ENCODE results near the gene TMBIM1. TPM values are rescaled to one million over a fixed set of nuclear protein-coding genes. Genes with fewer than 3 reads are reported as not detected.

The TMBIM1 gene
- total and polyA plus RNA-seq, 9 of the 15 experiments (the other 6 are each of a cell fraction or from before 2014, with no cell fraction given) = 14.2 to 105 (median 47.0) TPM

DNA sequence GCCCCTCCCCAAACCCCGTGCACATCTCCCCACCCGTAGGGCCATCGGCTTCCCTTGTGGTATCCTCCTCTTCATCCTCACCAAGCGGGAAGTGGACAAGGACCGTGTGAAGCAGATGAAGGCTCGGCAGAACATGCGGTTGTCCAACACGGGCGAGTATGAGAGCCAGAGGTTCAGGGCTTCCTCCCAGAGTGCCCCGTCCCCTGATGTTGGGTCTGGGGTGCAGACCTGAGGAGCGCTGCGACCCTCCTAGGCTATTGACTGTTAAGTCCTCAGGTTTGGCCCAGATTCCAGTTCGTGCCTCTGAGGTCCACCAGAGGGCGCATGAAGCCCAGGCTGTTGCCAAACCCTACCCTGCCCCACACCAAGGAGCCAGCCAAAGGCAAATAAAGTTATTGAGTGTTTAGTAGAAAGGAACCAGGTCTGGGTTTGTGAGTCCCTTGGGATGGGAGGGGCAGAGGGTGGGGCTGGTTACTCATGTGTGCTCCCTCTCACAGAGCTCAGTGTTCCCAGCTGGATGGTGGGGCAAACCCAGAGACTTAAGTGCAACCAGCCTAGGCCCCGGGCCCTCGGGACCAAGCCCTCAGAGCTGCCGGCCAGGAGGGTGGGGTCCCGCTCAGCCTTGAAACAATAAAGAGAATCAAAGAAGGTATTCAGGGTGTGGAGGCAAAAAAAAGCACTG is 19.6 kb downstream of the TMBIM1 start (continued):
- TF ChIP-seq, protein P1, sequence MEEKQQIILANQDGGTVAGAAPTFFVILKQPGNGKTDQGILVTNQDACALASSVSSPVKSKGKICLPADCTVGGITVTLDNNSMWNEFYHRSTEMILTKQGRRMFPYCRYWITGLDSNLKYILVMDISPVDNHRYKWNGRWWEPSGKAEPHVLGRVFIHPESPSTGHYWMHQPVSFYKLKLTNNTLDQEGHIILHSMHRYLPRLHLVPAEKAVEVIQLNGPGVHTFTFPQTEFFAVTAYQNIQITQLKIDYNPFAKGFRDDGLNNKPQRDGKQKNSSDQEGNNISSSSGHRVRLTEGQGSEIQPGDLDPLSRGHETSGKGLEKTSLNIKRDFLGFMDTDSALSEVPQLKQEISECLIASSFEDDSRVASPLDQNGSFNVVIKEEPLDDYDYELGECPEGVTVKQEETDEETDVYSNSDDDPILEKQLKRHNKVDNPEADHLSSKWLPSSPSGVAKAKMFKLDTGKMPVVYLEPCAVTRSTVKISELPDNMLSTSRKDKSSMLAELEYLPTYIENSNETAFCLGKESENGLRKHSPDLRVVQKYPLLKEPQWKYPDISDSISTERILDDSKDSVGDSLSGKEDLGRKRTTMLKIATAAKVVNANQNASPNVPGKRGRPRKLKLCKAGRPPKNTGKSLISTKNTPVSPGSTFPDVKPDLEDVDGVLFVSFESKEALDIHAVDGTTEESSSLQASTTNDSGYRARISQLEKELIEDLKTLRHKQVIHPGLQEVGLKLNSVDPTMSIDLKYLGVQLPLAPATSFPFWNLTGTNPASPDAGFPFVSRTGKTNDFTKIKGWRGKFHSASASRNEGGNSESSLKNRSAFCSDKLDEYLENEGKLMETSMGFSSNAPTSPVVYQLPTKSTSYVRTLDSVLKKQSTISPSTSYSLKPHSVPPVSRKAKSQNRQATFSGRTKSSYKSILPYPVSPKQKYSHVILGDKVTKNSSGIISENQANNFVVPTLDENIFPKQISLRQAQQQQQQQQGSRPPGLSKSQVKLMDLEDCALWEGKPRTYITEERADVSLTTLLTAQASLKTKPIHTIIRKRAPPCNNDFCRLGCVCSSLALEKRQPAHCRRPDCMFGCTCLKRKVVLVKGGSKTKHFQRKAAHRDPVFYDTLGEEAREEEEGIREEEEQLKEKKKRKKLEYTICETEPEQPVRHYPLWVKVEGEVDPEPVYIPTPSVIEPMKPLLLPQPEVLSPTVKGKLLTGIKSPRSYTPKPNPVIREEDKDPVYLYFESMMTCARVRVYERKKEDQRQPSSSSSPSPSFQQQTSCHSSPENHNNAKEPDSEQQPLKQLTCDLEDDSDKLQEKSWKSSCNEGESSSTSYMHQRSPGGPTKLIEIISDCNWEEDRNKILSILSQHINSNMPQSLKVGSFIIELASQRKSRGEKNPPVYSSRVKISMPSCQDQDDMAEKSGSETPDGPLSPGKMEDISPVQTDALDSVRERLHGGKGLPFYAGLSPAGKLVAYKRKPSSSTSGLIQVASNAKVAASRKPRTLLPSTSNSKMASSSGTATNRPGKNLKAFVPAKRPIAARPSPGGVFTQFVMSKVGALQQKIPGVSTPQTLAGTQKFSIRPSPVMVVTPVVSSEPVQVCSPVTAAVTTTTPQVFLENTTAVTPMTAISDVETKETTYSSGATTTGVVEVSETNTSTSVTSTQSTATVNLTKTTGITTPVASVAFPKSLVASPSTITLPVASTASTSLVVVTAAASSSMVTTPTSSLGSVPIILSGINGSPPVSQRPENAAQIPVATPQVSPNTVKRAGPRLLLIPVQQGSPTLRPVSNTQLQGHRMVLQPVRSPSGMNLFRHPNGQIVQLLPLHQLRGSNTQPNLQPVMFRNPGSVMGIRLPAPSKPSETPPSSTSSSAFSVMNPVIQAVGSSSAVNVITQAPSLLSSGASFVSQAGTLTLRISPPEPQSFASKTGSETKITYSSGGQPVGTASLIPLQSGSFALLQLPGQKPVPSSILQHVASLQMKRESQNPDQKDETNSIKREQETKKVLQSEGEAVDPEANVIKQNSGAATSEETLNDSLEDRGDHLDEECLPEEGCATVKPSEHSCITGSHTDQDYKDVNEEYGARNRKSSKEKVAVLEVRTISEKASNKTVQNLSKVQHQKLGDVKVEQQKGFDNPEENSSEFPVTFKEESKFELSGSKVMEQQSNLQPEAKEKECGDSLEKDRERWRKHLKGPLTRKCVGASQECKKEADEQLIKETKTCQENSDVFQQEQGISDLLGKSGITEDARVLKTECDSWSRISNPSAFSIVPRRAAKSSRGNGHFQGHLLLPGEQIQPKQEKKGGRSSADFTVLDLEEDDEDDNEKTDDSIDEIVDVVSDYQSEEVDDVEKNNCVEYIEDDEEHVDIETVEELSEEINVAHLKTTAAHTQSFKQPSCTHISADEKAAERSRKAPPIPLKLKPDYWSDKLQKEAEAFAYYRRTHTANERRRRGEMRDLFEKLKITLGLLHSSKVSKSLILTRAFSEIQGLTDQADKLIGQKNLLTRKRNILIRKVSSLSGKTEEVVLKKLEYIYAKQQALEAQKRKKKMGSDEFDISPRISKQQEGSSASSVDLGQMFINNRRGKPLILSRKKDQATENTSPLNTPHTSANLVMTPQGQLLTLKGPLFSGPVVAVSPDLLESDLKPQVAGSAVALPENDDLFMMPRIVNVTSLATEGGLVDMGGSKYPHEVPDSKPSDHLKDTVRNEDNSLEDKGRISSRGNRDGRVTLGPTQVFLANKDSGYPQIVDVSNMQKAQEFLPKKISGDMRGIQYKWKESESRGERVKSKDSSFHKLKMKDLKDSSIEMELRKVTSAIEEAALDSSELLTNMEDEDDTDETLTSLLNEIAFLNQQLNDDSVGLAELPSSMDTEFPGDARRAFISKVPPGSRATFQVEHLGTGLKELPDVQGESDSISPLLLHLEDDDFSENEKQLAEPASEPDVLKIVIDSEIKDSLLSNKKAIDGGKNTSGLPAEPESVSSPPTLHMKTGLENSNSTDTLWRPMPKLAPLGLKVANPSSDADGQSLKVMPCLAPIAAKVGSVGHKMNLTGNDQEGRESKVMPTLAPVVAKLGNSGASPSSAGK (IDR thresholded peaks at IDR 0.05) = no peak
- TF ChIP-seq, protein P2, sequence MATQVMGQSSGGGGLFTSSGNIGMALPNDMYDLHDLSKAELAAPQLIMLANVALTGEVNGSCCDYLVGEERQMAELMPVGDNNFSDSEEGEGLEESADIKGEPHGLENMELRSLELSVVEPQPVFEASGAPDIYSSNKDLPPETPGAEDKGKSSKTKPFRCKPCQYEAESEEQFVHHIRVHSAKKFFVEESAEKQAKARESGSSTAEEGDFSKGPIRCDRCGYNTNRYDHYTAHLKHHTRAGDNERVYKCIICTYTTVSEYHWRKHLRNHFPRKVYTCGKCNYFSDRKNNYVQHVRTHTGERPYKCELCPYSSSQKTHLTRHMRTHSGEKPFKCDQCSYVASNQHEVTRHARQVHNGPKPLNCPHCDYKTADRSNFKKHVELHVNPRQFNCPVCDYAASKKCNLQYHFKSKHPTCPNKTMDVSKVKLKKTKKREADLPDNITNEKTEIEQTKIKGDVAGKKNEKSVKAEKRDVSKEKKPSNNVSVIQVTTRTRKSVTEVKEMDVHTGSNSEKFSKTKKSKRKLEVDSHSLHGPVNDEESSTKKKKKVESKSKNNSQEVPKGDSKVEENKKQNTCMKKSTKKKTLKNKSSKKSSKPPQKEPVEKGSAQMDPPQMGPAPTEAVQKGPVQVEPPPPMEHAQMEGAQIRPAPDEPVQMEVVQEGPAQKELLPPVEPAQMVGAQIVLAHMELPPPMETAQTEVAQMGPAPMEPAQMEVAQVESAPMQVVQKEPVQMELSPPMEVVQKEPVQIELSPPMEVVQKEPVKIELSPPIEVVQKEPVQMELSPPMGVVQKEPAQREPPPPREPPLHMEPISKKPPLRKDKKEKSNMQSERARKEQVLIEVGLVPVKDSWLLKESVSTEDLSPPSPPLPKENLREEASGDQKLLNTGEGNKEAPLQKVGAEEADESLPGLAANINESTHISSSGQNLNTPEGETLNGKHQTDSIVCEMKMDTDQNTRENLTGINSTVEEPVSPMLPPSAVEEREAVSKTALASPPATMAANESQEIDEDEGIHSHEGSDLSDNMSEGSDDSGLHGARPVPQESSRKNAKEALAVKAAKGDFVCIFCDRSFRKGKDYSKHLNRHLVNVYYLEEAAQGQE (IDR thresholded peaks at IDR 0.05; ENCODE audit: borderline replicate concordance) = peak; percentile 66
- TF ChIP-seq, protein P2 (CRISPR knock-in tag; IDR thresholded peaks at IDR 0.05; ENCODE audit: low read depth) = no peak
- TF ChIP-seq MAZ (CRISPR knock-in tag; conservative IDR thresholded peaks at IDR 0.05 in 1 of 2, IDR thresholded peaks at IDR 0.05 in 1 of 2) (peak; percentile 51 to 81; a peak in 2 of 4 replicates), PHF21A (IDR thresholded peaks at IDR 0.05; ENCODE audit: borderline replicate concordance, low read depth) (no peak)
